Lower leg skin (tissue), 4 donors: Measurements from ENCODE around the gene GSK3B. TPM values are rescaled to one million over a fixed set of nuclear protein-coding genes. Genes with fewer than 3 reads are reported as not detected.

Experiments used
- DNase-seq, 2 donors: peaks; one replicate each; pipeline ENCODE4 v3.0.0-alpha.2; 2019; ENCODE audit warnings: low spot score in 2 of 2
- H3K4me3 ChIP-seq: fragments of 200-600 bp; sonication (generic); 2 replicates; pipeline ENCODE4 v1.5.1; 2017; ENCODE audit warnings: mild to moderate bottlenecking, low read depth; ENCODE audit not compliant: poor library complexity, severe bottlenecking
- CTCF ChIP-seq, 3 donors: fragments of 450-650 bp; IDR thresholded peaks; one replicate each; pipeline ENCODE4 v1.5.1; 2016; ENCODE audit warnings: antibody characterized with exemption in 3 of 3, mild to moderate bottlenecking in 3 of 3, moderate library complexity in 2 of 3
- POLR2A ChIP-seq, 2 donors: fragments of 450-650 bp; IDR thresholded peaks; one replicate each; pipeline ENCODE4 v1.6.1; 2016 to 2017; ENCODE audit warnings: antibody characterized with exemption in 2 of 2, mild to moderate bottlenecking in 1 of 2, moderate library complexity in 1 of 2
- WGBS, 2 donors: methylation state at CpG; one replicate each; pipeline ENCODE4 v1.1.5; 2018; 5-methylcytosine and 5-hydroxymethylcytosine counted together
- intact Hi-C: fragments of 100-400 bp; cut with DNase I; formaldehyde crosslinking; loops from one replicate; pipeline ENCODE4 v1.15.0; 2023; ENCODE audit warnings: low total_unique reads
- total RNA-seq, 4 donors: library from RNA; depleted of rRNA; stranded (reverse); fragments of >200 nt; gene quantifications; one replicate each; pipeline ENCODE4 v1.1.0, GENCODE V29; 2016

Gene GSK3B
- total RNA-seq, 4 donors from 2014 or later = 37.3 to 48.7 (median 46.0) TPM

GRCh38 chr3:120095979-120096426 lies 1.8 kb upstream of the GSK3B start:
- no peak for DNase-seq
- intact Hi-C loops = no loop called here
- TF ChIP-seq POLR2A (IDR thresholded peaks at IDR 0.05) = no peak
- no peak for TF ChIP-seq CTCF (IDR thresholded peaks at IDR 0.05)
- WGBS, 2 donors = 0 to 4% methylated on average over 1 of the region's 1 CpG
- H3K4me3 ChIP-seq = peak overlapping the region; percentile 86

GRCh38 chr3:120095226-120095978 lies 1.2 kb upstream of the GSK3B start:
- DNase-seq = peak; percentile 88 to 97
- TF ChIP-seq POLR2A (IDR thresholded peaks at IDR 0.05) (peak in 1 of 2 donors; percentile 74), CTCF (IDR thresholded peaks at IDR 0.05) (no peak)
- WGBS, 2 donors = 0 to 1% methylated on average over 35 to 48 of the region's 58 CpGs
- intact Hi-C loops = no loop called here
- H3K4me3 ChIP-seq = peak overlapping the region; percentile 86

GRCh38 chr3:120094776-120095225 lies 554 bp upstream of the GSK3B start:
- peak overlapping the region; percentile 86 for H3K4me3 ChIP-seq
- TF ChIP-seq CTCF (IDR thresholded peaks at IDR 0.05) = no peak
- TF ChIP-seq POLR2A (IDR thresholded peaks at IDR 0.05) = no peak
- peak; percentile 100 for DNase-seq
- 1% methylated on average over 28 to 30 of the region's 31 CpGs for WGBS, 2 donors
- intact Hi-C loops = no loop called here

- TF ChIP-seq POLR2A (IDR thresholded peaks at IDR 0.05) = no peak
- no peak for TF ChIP-seq CTCF (IDR thresholded peaks at IDR 0.05)
- no peak for DNase-seq
- intact Hi-C loops = no loop called here
- WGBS, 2 donors = 0 to 1% methylated on average over 22 of the region's 22 CpGs
- H3K4me3 ChIP-seq = peak overlapping the region; percentile 73
These were observed 932 bp downstream of the GSK3B start for GRCh38 chr3:120093119-120093910.

- H3K4me3 ChIP-seq = peak overlapping the region; percentile 6
- DNase-seq = no peak
- TF ChIP-seq CTCF (IDR thresholded peaks at IDR 0.05) (no peak), POLR2A (IDR thresholded peaks at IDR 0.05) (no peak)
- intact Hi-C loops = no loop called here
- 0 to 2% methylated on average over 1 of the region's 1 CpG for WGBS, 2 donors
These were observed 1.8 kb downstream of the GSK3B start for GRCh38 chr3:120092474-120092873.
